Liver (tissue), 9 donors: Measurements from ENCODE around the gene STAB1. TPM values are rescaled to one million over a fixed set of nuclear protein-coding genes. Genes with fewer than 3 reads are reported as not detected.
A peak's percentile ranks its signal among the peaks of the same experiment; 100 is the strongest.

ENCODE experiments used
- DNase-seq: peaks from one replicate; pipeline ENCODE4 v3.0.0-alpha.2; 2017; ENCODE audit warnings: low spot score
- H3K27ac ChIP-seq, 2 donors: one replicate each; pipeline ENCODE4 v1.7.0; 2013; ENCODE audit warnings: inconsistent platforms in 2 of 2, low read length in 2 of 2, control low read depth in 1 of 2, low read depth in 1 of 2, mild to moderate bottlenecking in 1 of 2
- H3K27me3 ChIP-seq, 4 donors: one replicate each; pipeline versions ENCODE4 v1.6.1 to v1.7.0; 2013; ENCODE audit warnings: low read length in 3 of 4, inconsistent platforms in 1 of 4, mild to moderate bottlenecking in 1 of 4, moderate library complexity in 1 of 4; ENCODE audit not compliant: control insufficient read depth in 4 of 4, insufficient read depth in 4 of 4
- H3K36me3 ChIP-seq, 4 donors: one replicate each; pipeline versions ENCODE4 v1.6.1 to v1.7.0; 2013; ENCODE audit warnings: low read length in 3 of 4, mild to moderate bottlenecking in 3 of 4, low read depth in 1 of 4, moderate library complexity in 1 of 4; ENCODE audit not compliant: control insufficient read depth in 4 of 4, insufficient read depth in 3 of 4
- H3K4me1 ChIP-seq, 4 donors: one replicate each; pipeline versions ENCODE4 v1.6.1 to v1.7.0; 2013; ENCODE audit warnings: low read length in 3 of 4, mild to moderate bottlenecking in 3 of 4, moderate library complexity in 1 of 4; ENCODE audit not compliant: control insufficient read depth in 4 of 4, insufficient read depth in 4 of 4
- H3K4me3 ChIP-seq, 3 donors: one replicate each; pipeline versions ENCODE4 v1.6.1 to v1.7.0; 2013; ENCODE audit warnings: low read length in 3 of 3, control low read depth in 1 of 3, low read depth in 1 of 3, mild to moderate bottlenecking in 1 of 3
- H3K9ac ChIP-seq, 2 donors: one replicate each; pipeline ENCODE4 v1.7.0; 2013; ENCODE audit warnings: low read length in 2 of 2, mild to moderate bottlenecking in 2 of 2, moderate library complexity in 2 of 2, control low read depth in 1 of 2, low read depth in 1 of 2
- H3K9me3 ChIP-seq, 4 donors: one replicate each; pipeline versions ENCODE4 v1.6.1 to v1.7.0; 2013; ENCODE audit warnings: low read length in 3 of 4; ENCODE audit not compliant: control insufficient read depth in 4 of 4
- EGR1 ChIP-seq, 2 donors: IDR thresholded peaks; 2 replicates each; pipeline ENCODE4 v1.6.1; 2016 to 2018; ENCODE audit warnings: antibody characterized with exemption in 2 of 2, low read depth in 2 of 2
- FOXA1 ChIP-seq: IDR thresholded peaks from 2 replicates; pipeline ENCODE4 v1.6.1; 2016; ENCODE audit warnings: antibody characterized with exemption
- FOXA2 ChIP-seq: IDR thresholded peaks from 2 replicates; pipeline ENCODE4 v1.6.1; 2016; ENCODE audit warnings: antibody characterized with exemption
- GABPA ChIP-seq, 2 donors: IDR thresholded peaks in 1 of 2; conservative IDR thresholded peaks in 1 of 2; 2 replicates each; pipeline ENCODE4 v1.6.1; 2016; ENCODE audit warnings: antibody characterized with exemption in 2 of 2, mild to moderate bottlenecking in 1 of 2, moderate library complexity in 1 of 2
- HNF4A ChIP-seq, 2 donors: conservative IDR thresholded peaks; 2 replicates each; pipeline ENCODE4 v1.6.1; 2016; ENCODE audit warnings: antibody characterized with exemption in 2 of 2, mild to moderate bottlenecking in 2 of 2
- HNF4G ChIP-seq: IDR thresholded peaks from 2 replicates; pipeline ENCODE4 v1.6.1; 2016; ENCODE audit warnings: antibody characterized with exemption
- JUND ChIP-seq, 2 donors: IDR thresholded peaks; 2 replicates each; pipeline ENCODE4 v1.6.1; 2016; ENCODE audit warnings: antibody characterized with exemption in 2 of 2
- NR2F2 ChIP-seq: IDR thresholded peaks from 2 replicates; pipeline ENCODE4 v1.6.1; 2016; ENCODE audit warnings: antibody characterized with exemption
- RAD21 ChIP-seq, 2 donors: IDR thresholded peaks; 2 replicates each; pipeline ENCODE4 v1.6.1; 2016; ENCODE audit warnings: antibody characterized with exemption in 2 of 2, mild to moderate bottlenecking in 2 of 2
- RXRA ChIP-seq, 2 donors: IDR thresholded peaks; 2 replicates each; pipeline ENCODE4 v1.6.1; 2017 to 2018; ENCODE audit warnings: antibody characterized with exemption in 2 of 2, mild to moderate bottlenecking in 1 of 2
- SP1 ChIP-seq: IDR thresholded peaks from 2 replicates; pipeline ENCODE4 v1.6.1; 2018; ENCODE audit warnings: antibody characterized with exemption, mild to moderate bottlenecking
- TAF1 ChIP-seq: conservative IDR thresholded peaks from 2 replicates; pipeline ENCODE4 v1.6.1; 2016; ENCODE audit warnings: antibody characterized with exemption, mild to moderate bottlenecking
- YY1 ChIP-seq: IDR thresholded peaks from 2 replicates; pipeline ENCODE4 v1.6.1; 2016; ENCODE audit warnings: antibody characterized with exemption, mild to moderate bottlenecking
- WGBS: extraction: QIAGEN DNeasy Blood & Tissue Kit; methylation state at CpG from one replicate; pipeline ENCODE4 v1.1.7; 2013; 5-methylcytosine and 5-hydroxymethylcytosine counted together
- polyA plus RNA-seq, 2 donors: library from polyadenylated mRNA; stranded (reverse) in 1 of 2; unstranded in 1 of 2; fragments of 200-250 nt in 1 of 2; fragments of >200 nt in 1 of 2; fragmentation: Nextera tagmentation in 1 of 2; extraction: Ambion mirVana in 1 of 2; gene quantifications; one replicate each; pipeline versions ENCODE4 v1.2.1 to v1.2.3, GENCODE V29; 2013 to 2015
- total RNA-seq, 2 donors: library from RNA; depleted of rRNA; stranded (reverse); fragments of >200 nt; gene quantifications; one replicate each; pipeline ENCODE4 v1.2.3, GENCODE V29; 2014
- TF ChIP-seq, protein P1 (sequence below): IDR thresholded peaks from 2 replicates; pipeline ENCODE4 v1.6.1; 2016; ENCODE audit warnings: antibody characterized with exemption
- TF ChIP-seq, protein P2 (sequence below): IDR thresholded peaks from 2 replicates; pipeline ENCODE4 v1.6.1; 2016; ENCODE audit warnings: antibody characterized with exemption
- TF ChIP-seq, protein P3 (sequence below): fragments of 150-350 bp; IDR thresholded peaks from 2 replicates; pipeline ENCODE4 v1.5.1; 2017; ENCODE audit warnings: improper control_type of control experiment, low read depth, low read length; ENCODE audit not compliant: missing input control
- TF ChIP-seq, protein P4 (sequence below): IDR thresholded peaks from 2 replicates; pipeline ENCODE4 v1.6.1; 2016; ENCODE audit warnings: antibody characterized with exemption
- TF ChIP-seq, protein P5 (sequence below): IDR thresholded peaks from 2 replicates; pipeline ENCODE4 v1.6.1; 2016; ENCODE audit warnings: antibody characterized with exemption, mild to moderate bottlenecking
- donor health status: healthy.
- donor health status: healthy.
- donor health status: healthy.
- donor health status: healthy.
- donor health status: healthy.

Gene STAB1
- total and polyA plus RNA-seq, 4 donors, result 42.0 to 198 (median 71.5) TPM

DNA sequence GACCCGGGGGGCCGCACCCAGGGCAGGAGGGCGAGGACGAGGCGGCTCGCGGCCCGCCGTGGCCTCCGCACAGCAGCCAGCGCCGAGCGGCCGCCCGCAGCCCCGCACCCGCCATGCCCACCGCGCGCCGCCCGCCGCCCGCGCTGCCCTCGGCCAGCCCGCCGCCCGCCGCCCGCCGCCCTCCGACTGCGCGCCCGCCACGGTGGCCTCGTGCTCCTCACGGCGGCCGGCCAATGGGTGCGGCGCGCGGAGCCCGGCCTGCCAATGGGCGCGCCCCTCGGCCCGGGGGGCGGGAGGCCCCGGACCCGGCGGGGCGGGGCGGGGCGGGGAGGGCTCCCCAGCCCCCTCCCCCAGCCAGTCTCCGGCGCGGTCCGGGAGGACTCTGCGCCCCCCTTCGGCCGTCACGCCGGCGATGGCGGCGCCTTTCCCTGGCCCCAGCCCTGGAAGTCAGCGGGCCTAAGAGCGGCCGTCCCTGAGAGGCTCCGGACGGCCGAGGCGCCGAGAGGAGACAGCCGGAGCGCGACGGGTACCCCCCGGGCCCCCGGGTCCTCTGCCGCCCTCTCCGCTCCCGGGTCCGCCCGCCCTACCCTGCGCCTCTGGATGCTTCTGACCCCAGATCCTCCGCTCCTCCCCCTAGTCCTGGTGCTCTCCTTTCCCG is 38.6 kb downstream of the STAB1 start, which contains the start of gene NT5DC2:
TSS of gene NT5DC2 (minus strand) at position 235 of the 658 bp plus-strand sequence. CDS start at position 115, 120 bp downstream.
- Histone ChIP-seq H3K9ac (no peak within 1 kb of the TSS), H3K4me1 (peaks cover 7 to 26% (median 19%) of the 10 kb centered on the region in 4 donors), H3K9me3 (no peaks in the 10 kb centered on the region), H3K27ac (peak within 1 kb of the TSS in 1 of 2 donors; percentile 23), H3K36me3 (no peaks in the 10 kb centered on the region), H3K4me3 (peak within 1 kb of the TSS in 1 of 3 donors; percentile 47), H3K27me3 (no peaks in the 10 kb centered on the region)
- TF ChIP-seq HNF4G (no peak), FOXA2 (no peak), RXRA (IDR thresholded peaks at IDR 0.05) (no peak), HNF4A (conservative IDR thresholded peaks at IDR 0.05) (no peak), TAF1 (no peak), JUND (IDR thresholded peaks at IDR 0.05) (no peak), RAD21 (IDR thresholded peaks at IDR 0.05) (no peak), FOXA1 (no peak), NR2F2 (no peak), EGR1 (IDR thresholded peaks at IDR 0.05; ENCODE audit: low read depth in 2 of 2) (no peak), YY1 (no peak), SP1 (no peak), GABPA (IDR thresholded peaks at IDR 0.05 in 1 of 2, conservative IDR thresholded peaks at IDR 0.05 in 1 of 2) (no peak)
- TF ChIP-seq, protein P1, sequence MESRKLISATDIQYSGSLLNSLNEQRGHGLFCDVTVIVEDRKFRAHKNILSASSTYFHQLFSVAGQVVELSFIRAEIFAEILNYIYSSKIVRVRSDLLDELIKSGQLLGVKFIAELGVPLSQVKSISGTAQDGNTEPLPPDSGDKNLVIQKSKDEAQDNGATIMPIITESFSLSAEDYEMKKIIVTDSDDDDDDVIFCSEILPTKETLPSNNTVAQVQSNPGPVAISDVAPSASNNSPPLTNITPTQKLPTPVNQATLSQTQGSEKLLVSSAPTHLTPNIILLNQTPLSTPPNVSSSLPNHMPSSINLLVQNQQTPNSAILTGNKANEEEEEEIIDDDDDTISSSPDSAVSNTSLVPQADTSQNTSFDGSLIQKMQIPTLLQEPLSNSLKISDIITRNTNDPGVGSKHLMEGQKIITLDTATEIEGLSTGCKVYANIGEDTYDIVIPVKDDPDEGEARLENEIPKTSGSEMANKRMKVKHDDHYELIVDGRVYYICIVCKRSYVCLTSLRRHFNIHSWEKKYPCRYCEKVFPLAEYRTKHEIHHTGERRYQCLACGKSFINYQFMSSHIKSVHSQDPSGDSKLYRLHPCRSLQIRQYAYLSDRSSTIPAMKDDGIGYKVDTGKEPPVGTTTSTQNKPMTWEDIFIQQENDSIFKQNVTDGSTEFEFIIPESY, result no peak
- TF ChIP-seq, protein P2, sequence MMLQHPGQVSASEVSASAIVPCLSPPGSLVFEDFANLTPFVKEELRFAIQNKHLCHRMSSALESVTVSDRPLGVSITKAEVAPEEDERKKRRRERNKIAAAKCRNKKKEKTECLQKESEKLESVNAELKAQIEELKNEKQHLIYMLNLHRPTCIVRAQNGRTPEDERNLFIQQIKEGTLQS, result no peak
- TF ChIP-seq, protein P3, sequence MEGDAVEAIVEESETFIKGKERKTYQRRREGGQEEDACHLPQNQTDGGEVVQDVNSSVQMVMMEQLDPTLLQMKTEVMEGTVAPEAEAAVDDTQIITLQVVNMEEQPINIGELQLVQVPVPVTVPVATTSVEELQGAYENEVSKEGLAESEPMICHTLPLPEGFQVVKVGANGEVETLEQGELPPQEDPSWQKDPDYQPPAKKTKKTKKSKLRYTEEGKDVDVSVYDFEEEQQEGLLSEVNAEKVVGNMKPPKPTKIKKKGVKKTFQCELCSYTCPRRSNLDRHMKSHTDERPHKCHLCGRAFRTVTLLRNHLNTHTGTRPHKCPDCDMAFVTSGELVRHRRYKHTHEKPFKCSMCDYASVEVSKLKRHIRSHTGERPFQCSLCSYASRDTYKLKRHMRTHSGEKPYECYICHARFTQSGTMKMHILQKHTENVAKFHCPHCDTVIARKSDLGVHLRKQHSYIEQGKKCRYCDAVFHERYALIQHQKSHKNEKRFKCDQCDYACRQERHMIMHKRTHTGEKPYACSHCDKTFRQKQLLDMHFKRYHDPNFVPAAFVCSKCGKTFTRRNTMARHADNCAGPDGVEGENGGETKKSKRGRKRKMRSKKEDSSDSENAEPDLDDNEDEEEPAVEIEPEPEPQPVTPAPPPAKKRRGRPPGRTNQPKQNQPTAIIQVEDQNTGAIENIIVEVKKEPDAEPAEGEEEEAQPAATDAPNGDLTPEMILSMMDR, result no peak
- TF ChIP-seq, protein P4, sequence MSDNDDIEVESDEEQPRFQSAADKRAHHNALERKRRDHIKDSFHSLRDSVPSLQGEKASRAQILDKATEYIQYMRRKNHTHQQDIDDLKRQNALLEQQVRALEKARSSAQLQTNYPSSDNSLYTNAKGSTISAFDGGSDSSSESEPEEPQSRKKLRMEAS, result no peak
- TF ChIP-seq, protein P5, sequence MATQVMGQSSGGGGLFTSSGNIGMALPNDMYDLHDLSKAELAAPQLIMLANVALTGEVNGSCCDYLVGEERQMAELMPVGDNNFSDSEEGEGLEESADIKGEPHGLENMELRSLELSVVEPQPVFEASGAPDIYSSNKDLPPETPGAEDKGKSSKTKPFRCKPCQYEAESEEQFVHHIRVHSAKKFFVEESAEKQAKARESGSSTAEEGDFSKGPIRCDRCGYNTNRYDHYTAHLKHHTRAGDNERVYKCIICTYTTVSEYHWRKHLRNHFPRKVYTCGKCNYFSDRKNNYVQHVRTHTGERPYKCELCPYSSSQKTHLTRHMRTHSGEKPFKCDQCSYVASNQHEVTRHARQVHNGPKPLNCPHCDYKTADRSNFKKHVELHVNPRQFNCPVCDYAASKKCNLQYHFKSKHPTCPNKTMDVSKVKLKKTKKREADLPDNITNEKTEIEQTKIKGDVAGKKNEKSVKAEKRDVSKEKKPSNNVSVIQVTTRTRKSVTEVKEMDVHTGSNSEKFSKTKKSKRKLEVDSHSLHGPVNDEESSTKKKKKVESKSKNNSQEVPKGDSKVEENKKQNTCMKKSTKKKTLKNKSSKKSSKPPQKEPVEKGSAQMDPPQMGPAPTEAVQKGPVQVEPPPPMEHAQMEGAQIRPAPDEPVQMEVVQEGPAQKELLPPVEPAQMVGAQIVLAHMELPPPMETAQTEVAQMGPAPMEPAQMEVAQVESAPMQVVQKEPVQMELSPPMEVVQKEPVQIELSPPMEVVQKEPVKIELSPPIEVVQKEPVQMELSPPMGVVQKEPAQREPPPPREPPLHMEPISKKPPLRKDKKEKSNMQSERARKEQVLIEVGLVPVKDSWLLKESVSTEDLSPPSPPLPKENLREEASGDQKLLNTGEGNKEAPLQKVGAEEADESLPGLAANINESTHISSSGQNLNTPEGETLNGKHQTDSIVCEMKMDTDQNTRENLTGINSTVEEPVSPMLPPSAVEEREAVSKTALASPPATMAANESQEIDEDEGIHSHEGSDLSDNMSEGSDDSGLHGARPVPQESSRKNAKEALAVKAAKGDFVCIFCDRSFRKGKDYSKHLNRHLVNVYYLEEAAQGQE, result no peak
- WGBS, result 5% methylated on average over 91 of the region's 91 CpGs
- DNase-seq, result peak; percentile 75
